HG03521 (cell line): Measurements from ENCODE around the gene RILP.

ENCODE experiments used
- ATAC-seq: cut with Tn5 transposase; IDR thresholded peaks from one replicate; pipeline ENCODE4 v1.9.1; 2021; ENCODE audit warnings: mild to moderate bottlenecking, moderate library complexity; ENCODE audit not compliant: unreplicated experiment

RILP gene

DNA sequence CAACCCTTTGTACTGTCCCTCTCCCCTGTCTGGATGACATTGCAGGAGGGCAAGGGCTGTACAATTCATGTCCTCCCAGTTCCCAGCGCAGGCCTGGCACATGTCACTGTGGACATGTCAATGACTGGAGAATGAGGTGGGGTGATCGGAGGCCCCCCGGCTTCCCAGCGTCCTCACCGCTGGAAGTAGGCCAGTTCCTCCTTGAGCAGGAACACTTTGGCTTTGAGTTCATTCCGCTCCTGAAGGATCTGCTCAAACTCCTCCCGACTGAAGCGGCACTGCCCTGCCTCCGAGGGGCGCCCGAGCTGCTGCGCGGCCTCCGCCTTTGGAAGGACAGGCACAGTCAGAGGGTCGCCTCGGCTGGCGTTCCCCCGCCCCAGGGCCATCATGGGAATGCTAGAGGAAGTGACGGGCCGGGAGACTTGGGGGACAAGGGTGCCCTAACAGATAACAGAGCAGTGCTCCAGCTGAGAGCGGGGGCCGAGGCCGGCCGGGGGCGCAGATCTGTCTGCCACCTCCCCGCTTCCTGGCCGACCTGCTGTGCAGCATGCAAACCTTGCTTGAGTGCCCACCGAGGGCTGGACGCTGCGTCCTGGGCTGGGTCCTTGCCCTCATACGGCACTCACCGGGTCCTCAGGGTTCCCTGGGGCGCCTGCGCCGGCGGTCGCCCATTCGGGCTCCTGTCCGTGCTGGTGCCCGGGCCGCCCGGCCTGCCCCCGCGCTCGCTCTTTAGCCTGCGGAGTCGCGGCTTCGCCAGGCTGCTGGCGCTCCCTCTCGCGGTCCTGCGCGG, 1.3 kb downstream of the RILP start:
- peak; percentile 1 for ATAC-seq

DNA sequence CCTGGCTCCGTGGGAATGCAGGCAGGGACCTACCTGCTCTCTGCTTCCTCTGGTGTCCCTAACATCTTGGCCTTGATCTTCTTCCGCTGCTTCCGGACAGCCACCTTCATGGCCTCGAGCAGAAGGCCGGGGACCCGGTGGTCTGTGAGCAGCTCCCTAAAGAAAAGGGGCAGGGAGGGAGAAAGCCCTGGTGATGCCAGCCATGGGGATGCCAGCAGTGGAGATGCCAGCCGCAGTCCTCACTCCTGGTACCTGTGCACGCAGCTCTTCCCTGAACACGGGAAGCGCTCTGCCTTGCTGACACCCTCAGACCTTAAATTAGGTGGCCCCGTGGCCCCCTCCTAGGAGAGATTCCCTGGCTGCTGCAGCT, 1.9 kb downstream of the RILP start:
- no peak for ATAC-seq

DNA sequence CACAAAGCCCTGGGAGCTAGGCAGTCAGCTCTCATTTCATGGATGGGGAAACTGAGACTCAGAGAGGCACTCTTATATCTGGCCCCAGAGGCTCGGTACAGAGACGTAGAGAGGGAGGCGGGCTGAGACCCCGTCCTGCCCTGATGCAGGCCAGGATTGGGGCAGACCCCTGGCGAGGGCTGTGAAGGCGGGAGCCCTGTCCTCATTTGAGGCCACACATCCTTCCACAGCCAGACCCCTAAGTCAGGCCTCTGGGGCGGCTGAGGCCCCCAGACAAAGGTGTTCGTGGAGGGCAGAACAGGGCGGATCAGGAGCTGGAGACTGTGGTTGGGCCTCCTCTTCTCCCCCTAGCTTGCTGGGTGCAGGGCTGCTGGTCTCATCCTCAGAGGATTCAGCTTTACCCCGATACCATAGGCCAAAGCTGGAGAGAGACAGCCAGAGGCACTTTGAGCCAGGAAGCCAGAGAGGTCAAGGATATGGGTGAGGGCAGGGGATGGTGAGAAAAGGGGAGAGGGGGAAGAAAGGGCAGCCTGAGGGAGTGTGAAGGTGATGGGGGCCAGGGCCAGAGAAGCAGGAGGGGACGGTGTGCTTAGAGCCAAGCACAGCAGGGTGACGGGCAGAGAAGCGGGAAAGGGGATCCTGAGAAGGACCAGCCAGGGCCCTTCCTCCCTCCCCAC, 3.3 kb downstream of the RILP start:
- ATAC-seq: no peak

DNA sequence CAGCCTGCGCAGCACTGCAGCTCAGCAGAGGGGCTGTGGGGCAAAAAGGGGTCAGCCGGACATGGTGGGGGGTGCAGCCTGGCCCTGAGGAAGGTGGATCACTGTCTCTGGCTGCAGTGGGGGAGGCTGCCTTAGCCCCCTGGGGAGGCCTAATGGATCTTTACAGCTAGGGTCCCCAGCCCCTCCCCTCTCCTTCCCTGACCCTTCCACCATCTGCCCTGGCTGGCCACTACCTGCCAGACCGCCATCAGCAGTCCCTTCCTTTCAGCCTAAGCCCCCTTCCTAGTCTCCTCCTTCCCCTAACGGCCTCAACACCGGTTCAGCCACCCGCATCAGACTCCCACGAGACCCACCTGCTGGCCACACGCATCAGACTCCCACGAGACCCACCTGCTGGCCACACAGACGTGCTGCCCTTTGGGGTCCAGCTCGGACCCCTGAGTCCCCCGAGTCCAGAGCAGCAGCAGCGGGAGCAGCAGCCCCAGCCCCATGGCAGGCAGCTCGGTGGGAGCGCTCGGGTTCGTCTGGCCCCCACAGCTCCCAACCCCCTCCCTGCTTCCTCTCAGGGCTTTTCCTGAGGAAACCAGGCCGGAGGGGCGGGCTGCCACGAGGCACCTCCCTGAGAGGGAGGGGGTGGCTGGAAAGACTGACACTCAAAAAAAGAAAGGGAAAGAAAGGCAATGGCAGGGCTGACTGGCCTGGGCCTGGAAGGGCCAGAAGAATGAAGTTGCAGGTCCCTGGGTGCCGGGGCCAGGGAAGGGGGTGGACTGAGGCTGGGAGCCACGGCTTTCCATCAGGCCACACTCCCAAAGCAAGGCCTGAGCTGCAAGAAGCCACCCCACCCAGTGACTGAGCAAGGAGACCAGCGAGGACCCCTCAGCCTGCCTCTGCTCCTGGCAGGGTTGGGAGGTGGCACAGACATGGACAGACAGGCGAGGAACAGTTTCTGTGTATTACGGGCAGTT, 4.2 kb downstream of the RILP start, which contains the start of gene SCARF1:
SCARF1 (minus strand) TSS at position 526 of the 965 bp plus-strand sequence; CDS start at position 491, 35 bp downstream.
- no peak for ATAC-seq

DNA sequence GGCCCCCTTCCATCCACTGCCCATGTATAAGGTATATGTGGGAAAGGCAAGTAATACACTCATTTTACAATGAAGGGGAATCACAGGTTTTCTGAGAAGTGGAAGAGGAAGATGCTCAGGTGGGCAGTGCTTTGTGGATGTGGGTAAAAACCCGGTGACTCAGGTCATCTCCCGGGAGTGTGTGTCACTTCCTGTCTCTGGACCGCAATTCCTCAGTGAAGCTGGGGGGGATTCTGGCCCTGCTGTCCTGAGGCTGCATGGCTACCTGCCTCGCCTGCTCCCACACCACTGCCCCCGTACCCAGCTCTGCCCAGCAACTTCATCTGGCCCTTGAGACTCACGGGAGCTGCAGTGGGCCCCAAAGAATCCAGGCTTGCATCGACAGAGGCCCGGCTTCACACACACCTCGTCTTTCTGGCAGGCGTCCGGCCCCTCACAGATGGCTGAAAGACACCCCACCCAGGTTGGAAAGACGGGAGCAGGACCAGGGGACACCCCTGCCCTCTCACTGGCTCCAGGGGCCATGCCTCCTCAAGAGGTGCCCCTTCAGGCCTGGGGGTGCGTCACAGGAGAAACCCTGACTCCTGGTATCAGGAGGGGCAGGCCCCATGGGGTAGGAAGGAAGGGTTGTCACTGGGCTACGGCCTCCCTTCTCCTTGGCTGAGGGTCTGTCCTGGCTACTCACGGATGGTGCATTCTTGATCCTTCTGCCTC, 5.0 kb downstream of the RILP start:
- no peak for ATAC-seq

DNA sequence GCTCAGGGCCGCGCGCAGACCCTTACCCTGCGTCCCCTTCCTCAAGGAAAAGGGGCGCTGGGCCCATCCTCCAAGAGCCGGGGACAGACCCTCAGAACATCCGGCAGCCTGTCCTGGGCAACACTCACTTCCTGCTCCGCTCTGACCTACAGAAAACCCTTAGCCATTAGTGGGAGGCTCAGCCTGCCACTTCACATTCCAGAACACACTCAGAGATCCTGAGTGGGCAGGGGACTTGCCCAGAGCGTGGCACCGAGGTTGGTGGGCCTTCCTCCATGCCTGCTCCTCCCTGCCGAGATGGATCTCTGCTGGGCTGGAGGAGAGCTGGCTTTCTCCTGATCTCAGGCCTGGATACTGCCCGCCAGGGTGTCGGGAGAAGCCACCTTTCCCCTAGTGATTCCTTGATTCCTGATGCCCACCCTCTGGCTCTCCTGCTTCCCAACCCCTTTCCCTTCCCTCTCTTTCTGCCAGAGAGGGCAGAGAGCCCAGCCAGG, 5.6 kb downstream of the RILP start:
- ATAC-seq: no peak

DNA sequence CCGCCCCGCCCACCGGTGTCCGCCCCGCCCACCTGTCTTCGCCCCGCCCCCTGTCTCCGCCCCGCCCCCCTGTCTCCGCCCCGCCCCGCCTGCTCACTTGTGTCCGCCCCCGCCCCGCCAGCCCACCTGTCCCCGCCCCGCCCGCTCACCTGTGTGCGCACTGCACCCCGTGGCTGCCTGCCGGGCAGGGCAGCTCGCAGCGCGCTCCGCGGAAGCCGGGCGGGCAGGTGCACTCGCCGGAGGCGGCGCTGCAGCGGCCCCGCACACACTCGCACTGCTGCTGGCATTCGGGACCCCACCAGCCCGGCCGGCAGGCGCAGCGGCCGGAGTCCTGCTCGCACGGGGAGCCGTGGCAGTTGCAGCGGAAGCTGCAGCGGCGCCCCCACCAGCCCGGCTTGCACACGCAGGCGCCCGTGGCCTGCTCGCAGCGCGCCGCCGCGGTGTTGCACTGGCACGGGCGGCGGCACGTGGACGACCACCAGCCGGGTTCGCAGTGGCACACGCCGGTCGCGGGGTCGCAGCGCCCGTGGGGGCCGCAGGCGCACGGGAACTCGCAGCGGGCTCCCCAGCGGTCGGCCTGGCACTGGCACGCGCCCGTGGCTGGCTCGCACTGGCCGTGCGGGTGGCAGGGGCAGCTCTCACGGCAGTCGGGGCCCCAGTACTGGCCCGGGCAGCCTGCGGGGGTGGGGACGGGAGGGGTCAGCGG, 6.2 kb downstream of the RILP start:
- no peak for ATAC-seq

DNA sequence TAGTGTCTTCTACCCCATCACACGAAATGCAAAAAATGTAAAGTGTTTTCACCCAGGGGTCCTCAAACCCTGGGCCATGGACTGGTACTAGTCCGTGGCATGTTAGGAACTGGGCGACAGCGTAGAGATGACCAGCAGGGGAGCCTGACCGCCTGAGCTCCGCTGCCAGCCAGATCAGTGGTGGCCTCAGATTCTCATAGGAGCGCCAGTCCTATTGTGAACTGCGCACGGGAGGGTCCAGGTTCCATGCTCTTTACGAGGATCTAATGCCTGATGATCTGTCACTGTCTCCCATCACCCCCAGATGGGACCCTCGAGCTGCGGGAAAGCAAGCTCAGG, 8.6 kb downstream of the RILP start:
- no peak for ATAC-seq

DNA sequence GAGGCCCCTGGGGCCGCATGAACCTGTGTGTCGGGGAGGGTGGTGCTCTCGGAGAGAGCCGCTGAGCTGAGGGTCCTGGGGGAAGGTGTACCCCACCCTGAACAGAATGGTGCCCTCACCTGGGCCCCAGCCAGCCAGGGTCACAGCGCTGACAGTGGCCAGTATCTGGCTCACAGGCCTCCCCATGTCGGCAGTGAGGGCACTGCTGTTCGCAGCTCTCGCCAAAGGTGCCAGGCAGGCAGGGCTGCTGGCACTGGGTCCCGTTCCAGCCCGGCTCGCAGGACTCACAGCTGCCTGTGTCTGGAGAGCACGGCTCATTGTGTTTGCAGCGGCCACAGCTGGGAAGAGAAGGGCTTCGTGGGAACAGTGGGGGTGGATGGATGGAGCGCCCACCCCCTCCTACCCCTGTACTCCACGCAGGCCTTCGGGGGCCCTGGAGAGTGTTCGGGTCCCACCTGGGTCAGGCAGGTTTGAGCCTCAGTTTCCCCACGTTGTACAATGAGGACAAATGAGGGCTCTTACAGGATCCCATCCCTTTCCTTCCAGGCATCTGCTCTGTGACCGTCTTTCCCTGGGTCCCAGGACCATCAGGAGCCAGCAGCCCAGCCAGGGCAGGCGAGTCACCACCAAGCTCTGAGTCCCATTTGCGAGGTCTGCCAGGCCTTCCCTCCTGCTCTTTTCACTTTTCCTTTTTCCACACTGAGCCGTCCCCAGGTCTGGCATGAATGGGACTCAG, 9.2 kb downstream of the RILP start:
- ATAC-seq: no peak

DNA sequence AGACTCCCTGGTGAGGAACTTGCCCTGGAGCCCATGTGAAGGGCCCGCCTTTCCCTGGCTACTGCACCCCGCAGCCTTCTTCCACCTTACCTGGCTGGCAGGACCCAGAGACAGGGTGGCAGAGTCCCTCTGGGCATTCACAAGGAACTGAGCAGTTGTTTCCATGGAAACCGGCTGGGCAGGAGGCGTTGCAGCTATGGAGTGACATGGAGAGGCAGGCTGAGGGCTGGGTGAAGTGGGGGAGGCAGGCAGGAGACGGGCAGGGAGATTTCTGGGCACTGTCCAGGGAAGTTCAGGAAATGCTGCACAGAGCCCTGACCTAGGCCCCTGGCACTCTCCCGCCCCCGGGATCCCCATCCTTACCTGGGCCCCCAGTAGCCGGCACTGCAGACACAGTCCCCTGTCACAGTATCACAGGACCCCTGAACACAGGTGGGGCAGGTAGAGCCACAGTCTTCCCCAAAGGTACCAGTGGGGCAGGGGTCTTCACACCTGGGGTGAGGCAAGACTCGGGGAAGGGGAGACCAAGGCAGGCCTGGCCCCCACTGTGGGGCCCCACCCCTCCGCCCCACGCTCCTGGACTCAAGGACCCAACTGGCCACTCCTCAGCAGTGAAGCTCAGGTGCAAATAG, 10.0 kb downstream of the RILP start:
- ATAC-seq: no peak

DNA sequence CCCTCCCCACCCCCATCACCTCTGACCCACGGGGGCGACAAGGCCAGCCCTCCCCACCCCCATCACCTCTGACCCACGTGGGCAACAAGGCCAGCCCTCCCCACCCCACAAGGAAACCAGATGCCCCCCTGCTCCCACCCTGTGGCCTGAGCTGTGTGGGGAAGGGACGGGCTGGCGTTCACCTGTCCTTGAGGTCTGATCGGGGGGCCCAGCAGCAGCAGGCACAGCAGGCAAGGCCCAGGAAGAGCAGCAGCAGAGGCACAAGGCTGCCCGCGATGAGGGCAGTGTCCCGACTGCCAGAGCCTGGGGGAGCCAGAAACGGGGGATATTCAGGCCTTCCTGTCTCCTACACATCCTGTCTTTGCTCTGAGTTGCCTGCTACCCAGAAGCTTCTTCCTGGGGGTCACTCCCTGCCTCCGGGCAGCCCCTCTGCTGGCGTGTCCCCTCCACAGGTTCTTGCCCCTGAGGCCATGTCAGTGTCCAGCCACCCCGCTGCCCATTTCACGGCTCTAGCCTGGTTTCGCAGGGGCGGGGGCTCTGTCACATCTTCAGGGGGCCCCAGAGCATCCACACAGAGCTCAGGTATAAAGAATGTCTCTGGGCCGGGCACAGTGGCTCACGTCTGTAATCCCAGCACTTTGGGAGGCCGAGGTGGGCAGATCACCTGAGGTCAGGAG, 10.9 kb downstream of the RILP start:
- no peak for ATAC-seq

DNA sequence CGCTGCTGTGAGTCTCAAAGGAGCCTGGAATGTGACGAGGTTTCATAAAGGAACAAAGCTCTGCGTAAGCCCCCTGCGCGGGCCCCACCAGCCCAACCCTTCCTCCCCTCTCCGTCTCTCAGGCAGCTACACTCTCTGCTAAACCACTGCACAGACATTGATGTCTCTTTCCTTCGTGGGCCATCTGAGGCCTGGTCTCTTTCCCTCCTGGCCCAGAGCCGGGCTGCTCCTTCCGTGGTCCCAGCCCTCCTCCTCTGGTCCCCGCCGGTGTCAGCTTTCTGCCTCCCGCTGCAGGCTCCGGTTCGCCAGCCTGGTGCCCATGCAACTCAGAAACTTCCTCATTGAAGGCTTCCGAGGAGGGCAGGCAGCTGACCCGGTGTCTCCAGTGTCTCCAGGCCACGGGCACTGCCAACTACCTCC, 11.5 kb downstream of the RILP start:
- no peak for ATAC-seq

DNA sequence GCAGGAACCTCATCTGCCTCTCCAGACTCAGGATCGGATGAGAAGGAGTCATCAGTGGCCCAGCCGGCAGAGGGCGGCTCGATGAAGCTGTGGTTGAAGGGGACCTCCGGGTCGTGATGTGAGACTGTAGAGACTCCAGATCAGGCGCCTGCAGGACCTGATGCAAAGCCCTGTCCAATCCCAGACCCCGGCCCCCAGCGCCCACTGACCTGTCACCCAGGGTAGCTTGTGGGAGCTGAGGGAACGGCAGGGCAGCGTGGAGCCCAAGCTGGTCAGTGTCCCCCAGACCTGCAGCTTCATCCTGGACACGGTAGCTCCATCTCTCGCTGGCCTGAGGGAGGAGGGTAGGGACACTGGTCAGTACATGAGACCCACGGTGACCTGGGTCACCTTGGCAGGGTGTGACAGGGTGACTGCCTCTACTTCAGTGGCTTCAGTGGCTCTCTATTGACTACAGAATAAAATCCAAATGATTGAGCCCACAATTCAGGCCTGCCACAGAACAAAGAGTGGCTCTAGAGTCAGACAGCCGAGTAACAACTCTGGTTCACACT, 12.9 kb downstream of the RILP start:
- no peak for ATAC-seq

DNA sequence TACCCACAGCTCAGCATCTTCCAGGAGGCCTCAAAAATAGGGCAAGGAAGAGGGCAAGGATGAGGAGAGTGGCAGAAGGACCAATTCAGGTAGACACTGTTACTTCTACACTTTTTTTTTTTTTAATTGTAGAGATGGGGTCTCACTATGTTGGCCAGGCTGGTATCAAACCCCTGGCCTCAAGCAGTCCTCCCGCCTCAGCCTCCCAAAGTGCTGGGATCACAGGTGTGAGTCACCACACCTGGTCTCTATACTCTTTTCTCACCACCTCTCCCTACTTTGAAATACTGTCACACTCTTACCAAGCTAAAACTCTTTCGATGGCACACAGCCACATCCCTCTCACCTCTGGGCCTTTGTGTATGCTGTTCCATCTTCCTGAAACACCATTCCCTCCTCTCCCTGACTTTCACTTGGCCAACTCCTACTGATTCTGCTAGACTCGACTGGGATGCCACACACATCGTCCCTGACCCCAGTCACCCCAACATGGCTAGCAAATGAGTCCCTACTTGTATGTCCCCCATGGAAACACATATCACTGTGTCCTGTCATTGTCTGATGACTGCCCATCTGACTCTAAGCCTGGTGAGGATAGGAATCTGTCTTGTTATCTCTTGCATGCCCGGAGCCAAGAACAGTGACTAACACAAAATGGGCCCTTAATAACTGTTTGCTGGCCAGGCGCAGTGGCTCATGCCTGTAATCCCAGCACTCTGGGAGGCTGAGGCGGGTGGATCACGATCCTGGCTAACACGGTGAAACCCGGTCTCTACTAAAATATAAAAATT, 13.8 kb downstream of the RILP start:
- ATAC-seq: no peak

DNA sequence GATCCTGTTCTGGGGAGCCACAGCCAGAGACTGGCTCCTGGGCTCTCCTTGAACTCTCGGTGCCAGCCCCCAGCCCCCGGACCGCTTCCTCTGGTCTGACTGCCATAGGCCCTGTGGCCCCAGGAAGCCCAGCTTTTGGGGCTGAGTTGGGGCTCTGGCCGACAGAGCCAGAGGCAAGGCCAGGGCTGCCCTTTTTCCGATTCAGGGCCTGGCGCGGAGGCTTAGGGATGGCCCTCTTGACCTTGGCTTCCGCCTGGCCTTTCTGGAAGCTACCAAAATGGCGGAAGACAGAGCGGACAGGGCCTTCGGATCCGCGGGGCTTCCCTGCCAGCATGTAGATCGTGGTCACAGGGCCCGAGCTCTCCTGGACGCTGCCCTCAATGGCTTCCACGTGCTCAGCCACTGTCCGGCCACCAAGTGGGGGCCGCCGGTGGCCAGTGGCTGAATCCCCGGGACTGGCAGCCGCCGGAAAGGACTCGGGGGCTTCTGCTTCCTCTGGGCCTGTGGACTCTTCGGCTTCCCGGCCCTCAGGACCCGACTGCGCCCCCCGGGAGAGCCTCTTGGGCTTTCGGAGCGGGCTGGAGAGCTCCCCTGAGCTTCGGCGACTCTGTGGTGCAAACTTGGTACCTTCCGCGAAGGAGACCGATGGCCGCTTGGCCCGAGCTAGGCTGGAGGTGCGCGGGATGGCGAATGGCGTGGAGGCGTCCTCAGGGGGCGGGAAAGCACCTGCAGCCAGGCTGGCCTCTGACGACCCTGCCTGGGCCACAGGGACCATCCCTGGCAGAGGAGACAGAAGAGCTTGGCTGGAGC, 14.6 kb downstream of the RILP start:
- ATAC-seq: no peak

DNA sequence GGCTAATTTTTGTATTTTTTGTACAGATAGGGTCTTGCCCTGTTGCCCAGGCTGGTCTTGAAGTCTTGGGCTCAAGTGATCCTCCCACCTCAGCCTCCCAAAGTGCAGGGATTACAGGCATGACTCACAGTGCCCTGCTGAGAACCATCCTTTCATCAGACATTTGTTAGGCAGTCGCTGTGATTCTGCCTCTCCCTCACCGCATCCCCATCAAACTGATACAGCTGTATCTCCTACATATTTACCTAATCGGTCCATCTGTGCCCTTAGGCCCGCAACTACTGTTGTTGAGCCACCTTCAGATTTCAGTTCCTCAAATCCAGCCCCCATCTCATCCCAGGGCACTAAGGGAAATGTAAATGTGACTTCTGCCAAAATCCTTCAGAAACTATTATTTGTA, 19.0 kb downstream of the RILP start:
- no peak for ATAC-seq
